ENCODE results near the gene PPP1R13B.
A peak's percentile ranks its signal among the peaks of the same experiment; 100 is the strongest.

PPP1R13B gene

DNA sequence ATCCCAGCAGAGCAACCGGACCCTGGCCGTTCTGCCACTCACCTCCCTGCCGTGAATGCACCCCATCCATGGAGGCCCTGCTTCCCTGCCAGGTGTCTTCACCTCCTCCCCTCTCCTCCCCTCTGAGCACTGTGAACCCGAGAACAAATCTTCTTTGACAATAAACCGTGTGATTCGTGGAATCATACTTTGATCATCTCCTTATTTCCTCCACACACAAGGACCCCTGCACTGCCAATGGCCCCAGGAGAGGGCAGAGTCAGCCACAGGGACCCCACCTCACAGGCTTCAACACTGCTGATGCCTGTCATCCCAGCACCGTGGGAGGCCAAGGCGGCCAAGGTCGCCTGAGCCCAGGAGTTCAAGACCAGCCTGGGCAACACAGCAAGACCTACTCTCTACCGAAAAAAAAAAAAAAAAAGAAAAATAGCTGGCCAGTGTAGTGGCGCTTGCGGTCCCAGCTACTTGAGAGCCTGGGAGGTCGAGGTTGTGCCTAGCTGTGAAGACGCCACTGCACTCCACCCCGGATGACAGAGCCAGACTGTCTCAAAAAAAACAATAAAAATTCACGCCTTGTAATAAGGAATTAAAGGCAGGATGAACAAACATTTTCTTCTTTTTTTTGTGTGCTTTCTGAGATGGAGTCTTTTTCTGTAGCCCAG, 133.2 kb downstream of the PPP1R13B start:
- Histone ChIP-seq H3K23ac (ENCODE audit: low read depth, low read length, poor library complexity) (no peak overlapping the region), H3K4me1 (ENCODE audit: control insufficient read depth in 2 of 2, insufficient read depth in 1 of 2, low read depth in 1 of 2, low read length in 2 of 2) (peaks cover 27 to 30% of the 10 kb centered on the region in 2 donors), H3K27ac (replicated peaks; ENCODE audit: low read length) (no peak overlapping the region), H3K36me3 (replicated peaks in 1 of 2; ENCODE audit: control insufficient read depth in 2 of 2, insufficient read depth in 2 of 2, low read length in 2 of 2) (peaks cover 5 to 63% of the 10 kb centered on the region in 2 donors), H3K4ac (ENCODE audit: low read length) (no peak overlapping the region), H3K79me1 (ENCODE audit: low read depth, low read length) (peaks cover 31% of the 10 kb centered on the region), H4K91ac (ENCODE audit: low read depth, low read length, poor library complexity) (no peak overlapping the region), H3K9ac (ENCODE audit: low read depth, low read length, poor library complexity) (no peak overlapping the region), H4K8ac (ENCODE audit: low read depth, low read length) (no peak overlapping the region), H2BK15ac (ENCODE audit: low read length) (no peak overlapping the region), H2AK5ac (ENCODE audit: low read depth, low read length) (no peak overlapping the region), H3K4me3 (ENCODE audit: low read length in 2 of 2) (peak overlapping the region in 1 of 2 donors; percentile 85), H3K4me2 (ENCODE audit: insufficient read depth, low read length, poor library complexity, severe bottlenecking) (peak overlapping the region; percentile 83), H2BK12ac (ENCODE audit: low read length) (no peak overlapping the region), H2BK120ac (ENCODE audit: low read depth, low read length) (no peak overlapping the region), H2AFZ (ENCODE audit: low read length) (no peak overlapping the region), H3K27me3 (ENCODE audit: control insufficient read depth in 3 of 3, insufficient read depth in 3 of 3, low read depth in 1 of 3, low read length in 3 of 3) (no peaks in the 10 kb centered on the region), H3K18ac (ENCODE audit: low read length) (no peak overlapping the region), H3K9me3 (replicated peaks in 1 of 2; ENCODE audit: control insufficient read depth in 2 of 2, insufficient read depth in 1 of 2, low read depth in 1 of 2, low read length in 2 of 2) (no peaks in the 10 kb centered on the region), H3K14ac (ENCODE audit: low read length) (no peak overlapping the region), H2BK5ac (ENCODE audit: low read length) (no peak overlapping the region)
- WGBS, 2 donors (ENCODE audit: extremely low coverage in 2 of 2, insufficient read length in 2 of 2, insufficient replicate concordance in 1 of 2), result no CpG with 5 or more reads among the region's 16 CpGs
- DNase-seq (ENCODE audit: low spot score), result no peak

DNA sequence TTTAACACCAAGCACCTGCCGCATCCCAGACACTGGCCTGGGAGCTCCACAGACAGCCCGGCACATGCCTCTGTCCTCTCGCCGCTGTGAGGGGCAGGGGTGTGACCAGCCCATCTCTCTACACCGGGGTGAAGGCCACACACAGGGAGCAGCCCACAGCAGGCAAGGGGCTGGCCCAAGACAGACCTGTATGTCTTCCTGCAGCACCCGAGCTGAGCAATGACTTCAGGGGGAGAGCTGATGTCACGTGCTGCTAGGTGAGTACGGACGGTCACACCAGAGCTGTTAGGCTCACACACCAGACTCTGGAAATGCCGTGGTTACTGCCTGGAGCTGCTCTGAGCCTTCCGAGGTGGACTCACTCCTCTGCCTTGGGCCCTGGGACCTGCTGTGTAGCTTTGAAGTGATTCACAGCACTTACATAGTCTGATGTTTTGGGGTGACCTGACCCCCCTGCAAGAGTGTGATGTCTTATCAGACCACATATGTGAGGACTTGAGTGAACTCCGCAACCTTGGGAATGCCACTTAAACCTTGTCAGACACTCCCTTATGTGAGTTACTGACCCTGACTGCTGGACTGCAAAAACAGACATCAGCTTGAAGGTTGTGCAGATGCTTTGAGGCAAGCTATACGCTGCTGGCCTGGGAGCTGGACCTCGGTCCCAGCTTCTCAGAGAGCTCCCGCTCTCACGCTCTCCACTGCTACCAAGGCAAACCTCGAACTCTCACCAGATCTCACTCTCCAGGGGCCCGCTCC, 133.9 kb downstream of the PPP1R13B start:
- Histone ChIP-seq H3K23ac (ENCODE audit: low read depth, low read length, poor library complexity) (peak overlapping the region; percentile 68), H3K9me3 (replicated peaks in 1 of 2; ENCODE audit: control insufficient read depth in 2 of 2, insufficient read depth in 1 of 2, low read depth in 1 of 2, low read length in 2 of 2) (no peaks in the 10 kb centered on the region), H2BK12ac (ENCODE audit: low read length) (no peak overlapping the region), H3K14ac (ENCODE audit: low read length) (no peak overlapping the region), H3K4ac (ENCODE audit: low read length) (no peak overlapping the region), H3K27me3 (ENCODE audit: control insufficient read depth in 3 of 3, insufficient read depth in 3 of 3, low read depth in 1 of 3, low read length in 3 of 3) (no peaks in the 10 kb centered on the region), H3K79me1 (ENCODE audit: low read depth, low read length) (peaks cover 29% of the 10 kb centered on the region), H2BK15ac (ENCODE audit: low read length) (no peak overlapping the region), H4K91ac (ENCODE audit: low read depth, low read length, poor library complexity) (no peak overlapping the region), H3K4me3 (ENCODE audit: low read length in 2 of 2) (peak overlapping the region in 1 of 2 donors; percentile 85), H3K4me2 (ENCODE audit: insufficient read depth, low read length, poor library complexity, severe bottlenecking) (no peak overlapping the region), H3K27ac (replicated peaks; ENCODE audit: low read length) (no peak overlapping the region), H3K36me3 (replicated peaks in 1 of 2; ENCODE audit: control insufficient read depth in 2 of 2, insufficient read depth in 2 of 2, low read length in 2 of 2) (peaks cover 10 to 69% of the 10 kb centered on the region in 2 donors), H2AFZ (ENCODE audit: low read length) (no peak overlapping the region), H2BK120ac (ENCODE audit: low read depth, low read length) (no peak overlapping the region), H2BK5ac (ENCODE audit: low read length) (peak overlapping the region; percentile 39), H2AK5ac (ENCODE audit: low read depth, low read length) (peak overlapping the region; percentile 13), H3K18ac (ENCODE audit: low read length) (no peak overlapping the region), H4K8ac (ENCODE audit: low read depth, low read length) (no peak overlapping the region), H3K4me1 (ENCODE audit: control insufficient read depth in 2 of 2, insufficient read depth in 1 of 2, low read depth in 1 of 2, low read length in 2 of 2) (peaks cover 26 to 27% of the 10 kb centered on the region in 2 donors), H3K9ac (ENCODE audit: low read depth, low read length, poor library complexity) (no peak overlapping the region)
- WGBS, 2 donors (ENCODE audit: extremely low coverage in 2 of 2, insufficient read length in 2 of 2, insufficient replicate concordance in 1 of 2), result no CpG with 5 or more reads among the region's 18 CpGs
- no peak for DNase-seq (ENCODE audit: low spot score)

DNA sequence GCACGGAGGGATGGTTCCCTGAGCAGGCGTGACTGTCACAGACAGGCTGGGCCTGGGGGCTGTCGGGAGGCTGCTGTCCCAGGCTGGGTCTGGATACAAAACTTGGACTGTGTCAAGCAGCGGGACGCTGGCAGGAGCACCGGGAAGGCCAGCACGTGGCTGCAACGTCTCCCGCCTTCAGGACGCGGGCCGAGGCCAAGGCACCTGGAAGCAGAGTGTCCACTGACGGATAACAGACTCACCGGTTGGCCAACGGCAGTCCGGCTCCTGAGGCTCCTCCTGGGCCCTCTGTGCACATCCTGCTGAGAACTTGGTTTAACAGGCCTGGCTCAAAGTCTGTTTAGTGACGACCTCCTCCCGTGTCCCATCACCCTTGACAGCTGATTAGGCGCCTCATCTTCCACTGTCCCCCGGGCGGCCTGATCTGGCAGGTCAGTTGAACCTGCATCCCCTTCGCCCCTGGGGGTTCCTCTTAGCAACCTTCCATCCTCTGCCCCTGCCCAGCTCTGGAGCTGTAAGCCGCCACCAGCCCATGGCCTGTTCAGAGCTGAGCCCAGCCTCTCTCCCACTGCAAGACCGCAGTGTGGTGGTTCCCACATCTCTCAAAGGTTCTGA, 134.6 kb downstream of the PPP1R13B start:
- Histone ChIP-seq H3K23ac (ENCODE audit: low read depth, low read length, poor library complexity) (peak overlapping the region; percentile 73), H3K4me1 (ENCODE audit: control insufficient read depth in 2 of 2, insufficient read depth in 1 of 2, low read depth in 1 of 2, low read length in 2 of 2) (peaks cover 22 to 23% of the 10 kb centered on the region in 2 donors), H3K14ac (ENCODE audit: low read length) (no peak overlapping the region), H3K4me3 (ENCODE audit: low read length in 2 of 2) (no peak overlapping the region), H2BK120ac (ENCODE audit: low read depth, low read length) (no peak overlapping the region), H4K91ac (ENCODE audit: low read depth, low read length, poor library complexity) (no peak overlapping the region), H3K9ac (ENCODE audit: low read depth, low read length, poor library complexity) (peak overlapping the region; percentile 60), H3K9me3 (replicated peaks in 1 of 2; ENCODE audit: control insufficient read depth in 2 of 2, insufficient read depth in 1 of 2, low read depth in 1 of 2, low read length in 2 of 2) (no peaks in the 10 kb centered on the region), H3K18ac (ENCODE audit: low read length) (peak overlapping the region; percentile 71), H3K79me1 (ENCODE audit: low read depth, low read length) (peaks cover 31% of the 10 kb centered on the region), H3K27me3 (ENCODE audit: control insufficient read depth in 3 of 3, insufficient read depth in 3 of 3, low read depth in 1 of 3, low read length in 3 of 3) (no peaks in the 10 kb centered on the region), H2BK12ac (ENCODE audit: low read length) (no peak overlapping the region), H3K4me2 (ENCODE audit: insufficient read depth, low read length, poor library complexity, severe bottlenecking) (no peak overlapping the region), H2AFZ (ENCODE audit: low read length) (no peak overlapping the region), H3K36me3 (replicated peaks in 1 of 2; ENCODE audit: control insufficient read depth in 2 of 2, insufficient read depth in 2 of 2, low read length in 2 of 2) (peaks cover 17 to 69% of the 10 kb centered on the region in 2 donors), H2BK5ac (ENCODE audit: low read length) (peak overlapping the region; percentile 39), H3K27ac (replicated peaks; ENCODE audit: low read length) (no peak overlapping the region), H4K8ac (ENCODE audit: low read depth, low read length) (no peak overlapping the region), H3K4ac (ENCODE audit: low read length) (no peak overlapping the region), H2AK5ac (ENCODE audit: low read depth, low read length) (peak overlapping the region; percentile 75), H2BK15ac (ENCODE audit: low read length) (no peak overlapping the region)
- WGBS, 2 donors (ENCODE audit: extremely low coverage in 2 of 2, insufficient read length in 2 of 2, insufficient replicate concordance in 1 of 2), result no CpG with 5 or more reads among the region's 24 CpGs
- no peak for DNase-seq (ENCODE audit: low spot score)
